Measurements from ENCODE around the gene MAP3K3.
"Not testable (repeated sequence)": the region's sequence is repeated elsewhere in the genome, so short reads cannot be mapped to it uniquely, and the experiment has no call there.

MAP3K3 gene

DNA sequence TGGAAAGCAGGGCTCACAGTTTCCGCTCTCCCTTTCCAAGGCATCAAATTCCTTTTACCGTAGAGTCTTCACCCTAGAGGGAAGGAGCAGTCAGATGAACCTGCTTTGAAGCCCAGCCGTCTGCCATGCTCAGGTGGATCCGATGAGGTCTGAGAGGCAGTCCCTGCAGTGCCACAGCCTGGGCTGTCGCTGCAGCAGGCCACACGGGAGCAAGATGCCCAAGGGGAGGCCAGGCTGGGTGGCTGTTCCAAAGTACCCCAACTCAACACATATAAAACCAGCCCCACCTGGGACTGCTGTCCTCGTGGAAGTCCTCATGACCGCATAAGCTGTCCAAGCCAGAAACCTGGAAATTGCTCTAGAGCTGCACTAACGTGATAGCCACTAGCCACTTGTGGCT lies 82.6 kb downstream of the MAP3K3 start:
- WGBS (ENCODE audit: insufficient coverage, insufficient read length): no CpG with 5 or more reads among the region's 9 CpGs
- peaks cover 4% of the 10 kb centered on the region; the same call in 1 of the 2 replicates for H3K36me3 ChIP-seq (ENCODE audit: control insufficient read depth, insufficient read depth, low read length)
- peaks cover 5% of the 10 kb centered on the region for H3K4me1 ChIP-seq (ENCODE audit: control insufficient read depth, insufficient read depth, low read length)

DNA sequence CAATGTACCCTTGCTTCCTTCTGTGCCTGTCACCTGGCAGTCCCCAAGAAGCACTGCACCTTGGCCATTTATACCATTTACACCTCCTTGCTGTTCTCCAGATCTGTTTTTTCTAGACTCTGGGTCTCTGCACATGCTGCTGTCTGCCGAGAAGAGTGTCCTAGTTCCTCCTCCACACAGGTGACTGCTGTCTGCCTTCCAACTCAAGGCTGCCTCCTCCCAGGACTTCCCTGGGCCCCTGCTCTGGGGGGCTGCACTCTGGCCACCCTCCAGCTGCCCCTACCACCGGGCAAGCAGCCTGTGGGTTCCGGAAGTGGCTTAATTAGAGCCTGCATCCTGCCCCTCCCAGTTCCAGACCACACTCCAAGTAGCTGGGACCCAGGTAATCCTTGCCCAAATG lies 83.4 kb downstream of the MAP3K3 start:
- no CpG with 5 or more reads among the region's 3 CpGs for WGBS (ENCODE audit: insufficient coverage, insufficient read length)
- H3K4me3 ChIP-seq (ENCODE audit: low read length): no peak overlapping the region
- H3K9me3 ChIP-seq (ENCODE audit: control insufficient read depth, insufficient read depth, low read length): no peaks in the 10 kb centered on the region
- peaks cover 5% of the 10 kb centered on the region for H3K4me1 ChIP-seq (ENCODE audit: control insufficient read depth, insufficient read depth, low read length)
- peaks cover 4% of the 10 kb centered on the region; the same call in 1 of the 2 replicates for H3K36me3 ChIP-seq (ENCODE audit: control insufficient read depth, insufficient read depth, low read length)
- H3K27me3 ChIP-seq (ENCODE audit: control insufficient read depth, insufficient read depth, low read length): no peaks in the 10 kb centered on the region
- DNase-seq (ENCODE audit: low read depth, low spot score): no peak
- no peak overlapping the region for H3K27ac ChIP-seq (ENCODE audit: low read length)

More for the DNA sequence above, 82.6 kb downstream of the MAP3K3 start:
- no peaks in the 10 kb centered on the region for H3K27me3 ChIP-seq (ENCODE audit: control insufficient read depth, insufficient read depth, low read length)
- DNase-seq (ENCODE audit: low read depth, low spot score): no peak
- H3K9me3 ChIP-seq (ENCODE audit: control insufficient read depth, insufficient read depth, low read length): no peaks in the 10 kb centered on the region
- no peak overlapping the region for H3K4me3 ChIP-seq (ENCODE audit: low read length)
- no peak overlapping the region for H3K27ac ChIP-seq (ENCODE audit: low read length)

DNA sequence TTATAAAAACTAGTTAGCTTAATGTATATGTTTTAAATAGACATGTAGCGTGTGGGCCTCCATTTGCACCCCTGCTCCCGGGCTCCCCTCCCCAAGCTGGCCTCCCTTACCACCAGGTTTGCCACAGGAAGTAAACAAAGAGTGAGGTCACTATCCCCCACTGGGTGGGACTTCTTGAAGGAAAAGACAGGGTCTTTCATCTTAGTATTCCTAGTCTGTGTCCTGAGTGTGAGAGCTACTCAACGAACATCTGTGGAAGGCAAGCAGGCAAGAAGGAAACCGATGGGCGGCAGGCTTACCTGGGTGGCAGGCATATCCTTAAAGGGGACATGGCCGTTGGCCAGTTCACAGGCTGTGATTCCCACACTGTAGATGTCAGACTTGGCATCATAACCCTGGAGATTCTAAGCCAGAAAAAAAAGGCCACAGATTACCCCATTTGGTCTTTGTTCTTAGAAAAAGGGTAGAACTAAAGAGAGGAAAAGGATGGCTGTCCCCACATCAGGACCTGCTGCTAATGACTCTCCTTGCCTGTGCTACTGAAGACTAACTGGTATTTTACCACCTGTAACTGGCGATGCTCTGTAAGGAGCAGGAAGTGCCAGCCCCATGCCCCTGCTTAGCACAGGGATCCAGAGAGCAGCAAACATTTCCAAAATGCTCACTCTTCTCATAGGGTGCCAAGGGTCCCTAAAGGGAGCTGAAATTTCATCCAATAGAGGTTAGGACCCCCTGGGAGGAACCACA lies 84.3 kb downstream of the MAP3K3 start:
- Histone ChIP-seq H3K27ac (ENCODE audit: low read length) (no peak overlapping the region), H3K4me3 (ENCODE audit: low read length) (no peak overlapping the region), H3K27me3 (ENCODE audit: control insufficient read depth, insufficient read depth, low read length) (no peaks in the 10 kb centered on the region), H3K4me1 (ENCODE audit: control insufficient read depth, insufficient read depth, low read length) (peaks cover under 1% of the 10 kb centered on the region), H3K36me3 (ENCODE audit: control insufficient read depth, insufficient read depth, low read length) (peaks cover 4% of the 10 kb centered on the region; the same call in 1 of the 2 replicates), H3K9me3 (ENCODE audit: control insufficient read depth, insufficient read depth, low read length) (no peaks in the 10 kb centered on the region)
- whole genome bisulfite sequencing (ENCODE audit: insufficient coverage, insufficient read length): no CpG with 5 or more reads among the region's 7 CpGs
- no peak for DNase-seq (ENCODE audit: low read depth, low spot score)

DNA sequence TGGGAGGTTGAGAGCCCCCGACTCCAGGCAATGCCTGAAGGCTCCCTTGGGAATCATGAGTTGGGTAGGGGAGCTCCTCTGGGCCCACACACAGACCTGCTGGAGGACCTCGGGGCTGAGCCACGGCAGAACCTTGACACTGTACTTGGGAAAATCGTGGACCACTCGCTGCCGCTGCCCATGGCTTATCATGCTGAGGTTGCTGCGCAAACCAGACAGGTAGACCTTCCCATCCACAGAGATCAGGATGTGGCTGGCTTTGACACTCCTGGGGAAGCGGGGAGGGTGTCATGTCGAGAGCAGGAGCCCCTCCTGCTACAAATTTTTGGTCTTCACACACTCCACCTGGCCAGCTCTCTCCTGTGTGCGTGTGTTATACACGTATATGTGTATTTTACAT lies 84.9 kb downstream of the MAP3K3 start:
- no peaks in the 10 kb centered on the region for H3K27me3 ChIP-seq (ENCODE audit: control insufficient read depth, insufficient read depth, low read length)
- no peak overlapping the region for H3K4me3 ChIP-seq (ENCODE audit: low read length)
- WGBS (ENCODE audit: insufficient coverage, insufficient read length): no CpG with 5 or more reads among the region's 11 CpGs
- H3K9me3 ChIP-seq (ENCODE audit: control insufficient read depth, insufficient read depth, low read length): no peaks in the 10 kb centered on the region
- H3K4me1 ChIP-seq (ENCODE audit: control insufficient read depth, insufficient read depth, low read length): no peaks in the 10 kb centered on the region; the same call in 1 of the 2 replicates
- H3K36me3 ChIP-seq (ENCODE audit: control insufficient read depth, insufficient read depth, low read length): peaks cover 4% of the 10 kb centered on the region; the same call in 1 of the 2 replicates
- H3K27ac ChIP-seq (ENCODE audit: low read length): no peak overlapping the region
- no peak for DNase-seq (ENCODE audit: low read depth, low spot score)

DNA sequence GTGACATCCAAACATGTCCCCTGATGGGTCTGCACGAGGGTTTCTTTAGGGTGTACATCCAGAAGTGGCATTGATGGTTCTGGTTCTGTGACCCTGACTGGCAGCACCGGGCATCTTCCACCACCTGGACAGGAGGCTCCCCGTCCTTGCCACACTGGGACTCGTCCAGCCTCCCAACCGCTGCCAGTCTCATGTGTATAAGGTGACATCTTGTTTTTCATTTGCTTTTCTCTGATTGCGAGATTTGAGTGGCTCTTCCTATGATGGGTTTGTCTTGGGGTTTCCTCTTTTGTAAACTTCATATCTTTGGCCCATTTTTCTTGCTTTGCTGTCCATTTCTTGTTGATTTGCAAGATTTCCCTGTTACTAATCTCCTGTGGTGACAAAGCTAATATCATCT lies 86.9 kb downstream of the MAP3K3 start:
- no peak overlapping the region for H3K27ac ChIP-seq (ENCODE audit: low read length)
- WGBS (ENCODE audit: insufficient coverage, insufficient read length): no CpG with 5 or more reads among the region's 6 CpGs
- H3K4me3 ChIP-seq (ENCODE audit: low read length): no peak overlapping the region
- no peak for DNase-seq (ENCODE audit: low read depth, low spot score)
- H3K9me3 ChIP-seq (ENCODE audit: control insufficient read depth, insufficient read depth, low read length): no peaks in the 10 kb centered on the region
- no peaks in the 10 kb centered on the region; the same call in 1 of the 2 replicates for H3K4me1 ChIP-seq (ENCODE audit: control insufficient read depth, insufficient read depth, low read length)
- H3K27me3 ChIP-seq (ENCODE audit: control insufficient read depth, insufficient read depth, low read length): no peaks in the 10 kb centered on the region
- peaks cover 4% of the 10 kb centered on the region; the same call in 1 of the 2 replicates for H3K36me3 ChIP-seq (ENCODE audit: control insufficient read depth, insufficient read depth, low read length)

DNA sequence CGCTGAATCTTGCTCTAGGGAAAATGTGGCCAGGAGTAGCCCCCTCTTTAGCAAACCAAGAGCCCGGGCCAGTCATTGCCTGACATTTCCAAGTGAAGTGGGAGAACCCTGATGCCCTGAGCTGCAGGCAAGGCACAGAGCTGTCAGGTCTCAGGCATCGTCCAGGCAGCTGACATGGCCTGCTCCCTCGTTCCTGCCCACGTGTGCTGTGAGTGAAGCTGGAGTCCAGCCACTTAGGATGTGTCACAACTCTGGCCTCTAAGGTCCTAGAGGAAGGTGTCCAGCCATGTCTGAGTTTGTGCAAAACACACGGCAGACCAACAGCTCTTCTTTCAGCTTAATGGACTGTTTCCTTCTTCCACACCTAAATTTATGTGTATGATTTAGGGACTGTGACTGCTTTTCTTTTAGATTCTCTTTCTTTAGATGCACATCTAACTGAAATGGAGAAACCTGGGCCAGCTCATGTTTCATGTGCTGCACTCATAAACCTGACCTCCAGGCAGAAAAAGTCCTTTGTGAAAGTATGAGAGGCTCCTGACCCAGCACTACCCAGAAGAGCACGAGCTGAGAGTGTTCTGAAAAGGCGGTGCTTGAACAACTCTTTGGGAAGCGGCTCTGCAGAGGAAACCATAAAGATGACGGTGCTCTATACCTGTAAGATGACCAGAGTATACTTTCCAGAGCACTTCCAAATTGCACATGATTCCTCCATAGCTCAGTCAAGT lies 92.5 kb downstream of the MAP3K3 start:
- H3K4me1 ChIP-seq (ENCODE audit: control insufficient read depth, insufficient read depth, low read length): no peaks in the 10 kb centered on the region
- H3K4me3 ChIP-seq (ENCODE audit: low read length): no peak overlapping the region
- H3K27me3 ChIP-seq (ENCODE audit: control insufficient read depth, insufficient read depth, low read length): no peaks in the 10 kb centered on the region
- no peak overlapping the region for H3K27ac ChIP-seq (ENCODE audit: low read length)
- H3K9me3 ChIP-seq (ENCODE audit: control insufficient read depth, insufficient read depth, low read length): no peaks in the 10 kb centered on the region
- no peak for DNase-seq (ENCODE audit: low read depth, low spot score)
- WGBS (ENCODE audit: insufficient coverage, insufficient read length): no CpG with 5 or more reads among the region's 10 CpGs
- no peaks in the 10 kb centered on the region; the same call in 1 of the 2 replicates for H3K36me3 ChIP-seq (ENCODE audit: control insufficient read depth, insufficient read depth, low read length)

DNA sequence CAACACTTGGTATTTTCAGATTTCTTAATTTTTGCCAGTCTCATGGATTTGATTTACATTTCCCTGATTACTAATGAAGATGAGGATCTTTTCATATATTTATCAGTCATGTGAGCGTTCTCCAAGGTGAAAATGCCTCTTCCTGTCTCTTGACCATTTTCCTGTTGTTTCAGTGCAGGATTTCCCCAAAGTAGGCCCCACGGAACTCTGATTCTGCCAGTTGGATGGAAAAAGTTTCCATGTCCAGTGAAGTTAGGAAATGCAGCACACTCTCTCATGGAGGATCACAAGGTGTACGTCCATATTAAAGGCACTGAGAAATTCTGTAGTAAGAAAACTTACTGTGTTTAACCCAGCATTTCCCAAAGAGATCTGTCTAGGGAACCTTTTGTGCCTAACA lies 94.2 kb downstream of the MAP3K3 start:
- no peak for DNase-seq (ENCODE audit: low read depth, low spot score)
- Histone ChIP-seq H3K4me1 (ENCODE audit: control insufficient read depth, insufficient read depth, low read length) (no peaks in the 10 kb centered on the region), H3K4me3 (ENCODE audit: low read length) (no peak overlapping the region), H3K27ac (ENCODE audit: low read length) (no peak overlapping the region), H3K36me3 (ENCODE audit: control insufficient read depth, insufficient read depth, low read length) (no peaks in the 10 kb centered on the region; the same call in 1 of the 2 replicates), H3K27me3 (ENCODE audit: control insufficient read depth, insufficient read depth, low read length) (no peaks in the 10 kb centered on the region), H3K9me3 (ENCODE audit: control insufficient read depth, insufficient read depth, low read length) (no peaks in the 10 kb centered on the region)
- WGBS (ENCODE audit: insufficient coverage, insufficient read length): no CpG with 5 or more reads among the region's 3 CpGs

DNA sequence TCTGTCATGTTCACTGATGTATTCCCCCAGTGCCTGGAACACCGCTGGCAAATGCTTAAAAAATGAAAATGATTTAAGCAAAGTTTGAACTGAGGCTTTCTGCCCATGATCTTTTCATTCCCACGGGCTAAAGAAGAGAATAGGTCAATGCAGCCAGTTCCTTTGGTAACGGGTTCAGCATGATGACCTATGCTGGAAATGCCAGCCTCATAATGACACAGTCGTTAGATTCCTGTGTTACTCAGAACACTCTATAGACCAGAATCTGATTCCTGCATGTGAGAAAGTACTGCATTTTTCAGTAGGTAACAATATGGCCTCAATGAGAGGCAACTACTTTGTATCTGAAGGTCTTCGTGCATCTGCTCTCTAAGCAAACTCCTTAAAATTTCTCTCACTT lies 96.8 kb downstream of the MAP3K3 start:
- no peaks in the 10 kb centered on the region for H3K36me3 ChIP-seq (ENCODE audit: control insufficient read depth, insufficient read depth, low read length)
- no CpG with 5 or more reads among the region's 5 CpGs for WGBS (ENCODE audit: insufficient coverage, insufficient read length)
- no peak for DNase-seq (ENCODE audit: low read depth, low spot score)

DNA sequence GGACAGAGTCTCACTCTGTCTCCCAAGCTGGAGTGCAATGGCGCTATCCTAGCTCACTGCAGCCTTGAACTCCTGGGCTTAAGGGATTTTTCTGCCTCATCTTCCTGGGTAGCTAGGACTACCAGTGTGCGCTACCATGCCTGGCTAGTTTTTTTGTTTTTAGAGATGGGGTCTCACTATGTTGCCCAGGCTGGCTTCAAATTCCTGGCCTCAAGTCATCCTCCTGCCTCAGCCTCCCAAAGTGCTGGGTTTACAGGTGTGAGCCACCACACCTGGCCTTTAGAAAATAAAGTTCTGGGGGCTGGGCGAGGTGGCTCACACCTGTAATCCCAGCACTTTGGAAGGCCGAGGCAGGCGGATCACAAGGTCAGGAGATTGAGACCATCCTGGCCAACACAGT lies 98.0 kb downstream of the MAP3K3 start:
- not testable (repeated sequence) for H3K36me3 ChIP-seq (ENCODE audit: control insufficient read depth, insufficient read depth, low read length); H3K4me3 ChIP-seq (ENCODE audit: low read length); H3K27me3 ChIP-seq (ENCODE audit: control insufficient read depth, insufficient read depth, low read length); DNase-seq (ENCODE audit: low read depth, low spot score); H3K9me3 ChIP-seq (ENCODE audit: control insufficient read depth, insufficient read depth, low read length); H3K4me1 ChIP-seq (ENCODE audit: control insufficient read depth, insufficient read depth, low read length); H3K27ac ChIP-seq (ENCODE audit: low read length)
- WGBS (ENCODE audit: insufficient coverage, insufficient read length): no CpG with 5 or more reads among the region's 5 CpGs

More for the DNA sequence above, 96.8 kb downstream of the MAP3K3 start:
- H3K27me3 ChIP-seq (ENCODE audit: control insufficient read depth, insufficient read depth, low read length): no peaks in the 10 kb centered on the region
- H3K4me3 ChIP-seq (ENCODE audit: low read length): no peak overlapping the region
- no peaks in the 10 kb centered on the region for H3K4me1 ChIP-seq (ENCODE audit: control insufficient read depth, insufficient read depth, low read length)
- no peak overlapping the region for H3K27ac ChIP-seq (ENCODE audit: low read length)
- H3K9me3 ChIP-seq (ENCODE audit: control insufficient read depth, insufficient read depth, low read length): no peaks in the 10 kb centered on the region

DNA sequence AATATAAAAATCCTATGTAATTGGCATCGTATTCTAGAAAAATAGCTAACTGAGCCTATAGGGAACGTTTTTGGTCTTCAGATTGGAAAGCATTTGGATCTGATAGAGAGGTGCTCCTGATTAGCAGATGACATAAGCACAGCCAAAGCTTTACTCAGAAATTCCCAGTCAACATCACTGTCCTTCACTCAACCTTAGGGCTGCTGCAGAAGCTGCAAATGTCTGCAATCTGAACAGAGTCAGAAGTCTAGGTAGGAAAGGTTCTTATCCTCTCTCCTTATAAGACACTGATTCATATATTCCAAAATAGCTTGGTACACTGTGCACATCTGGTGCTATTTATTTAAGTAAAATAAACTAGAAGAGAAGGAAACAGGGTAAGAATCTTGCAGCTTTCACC lies 100.2 kb downstream of the MAP3K3 start:
- Histone ChIP-seq H3K9me3 (ENCODE audit: control insufficient read depth, insufficient read depth, low read length) (no peaks in the 10 kb centered on the region), H3K27ac (ENCODE audit: low read length) (no peak overlapping the region), H3K4me3 (ENCODE audit: low read length) (no peak overlapping the region), H3K4me1 (ENCODE audit: control insufficient read depth, insufficient read depth, low read length) (no peaks in the 10 kb centered on the region), H3K27me3 (ENCODE audit: control insufficient read depth, insufficient read depth, low read length) (no peaks in the 10 kb centered on the region), H3K36me3 (ENCODE audit: control insufficient read depth, insufficient read depth, low read length) (peaks cover 2% of the 10 kb centered on the region; the same call in 1 of the 2 replicates)
- no peak for DNase-seq (ENCODE audit: low read depth, low spot score)
- WGBS (ENCODE audit: insufficient coverage, insufficient read length): no CpG with 5 or more reads among the region's 2 CpGs

Measured in iPS DF 6.9 (cell line).